RWPE1 (cell line): ENCODE results near the gene CASK.
"Not testable (repeated sequence)": the region's sequence is repeated elsewhere in the genome, so short reads cannot be mapped to it uniquely, and the experiment has no call there.

Experiments
- CTCF ChIA-PET: fragments of 350-600 bp; sonication (Branson Sonifier 250); formaldehyde crosslinking; extraction: SDS; loops from one replicate; lab custom pipeline; 2021; lab: Yijun Ruan, JAX
- POLR2A ChIA-PET: fragments of 400-600 bp; formaldehyde crosslinking; extraction: SDS; loops from one replicate; lab custom pipeline; 2020; ENCODE audit warnings: antibody characterized with exemption; ENCODE audit not compliant: low non-redundant PET; lab: Yijun Ruan, JAX
- DNase-seq: peaks from one replicate; pipeline ENCODE4 v3.0.0; 2012; ENCODE audit warnings: low spot score
- H3K27ac ChIP-seq: fragments of 450-650 bp; 2 replicates; pipeline ENCODE4 v1.5.1; 2017
- CTCF ChIP-seq: fragments of 450-650 bp; conservative IDR thresholded peaks from 2 replicates; pipeline ENCODE4 v1.5.1; 2017; ENCODE audit warnings: low read depth, mild to moderate bottlenecking

Gene CASK

GRCh38 chrX:41515376-41515775 is 408.0 kb downstream of the CASK start:
- no peak for TF ChIP-seq CTCF
- POLR2A ChIA-PET: no interaction called here
- CTCF ChIA-PET: no interaction called here

DNA sequence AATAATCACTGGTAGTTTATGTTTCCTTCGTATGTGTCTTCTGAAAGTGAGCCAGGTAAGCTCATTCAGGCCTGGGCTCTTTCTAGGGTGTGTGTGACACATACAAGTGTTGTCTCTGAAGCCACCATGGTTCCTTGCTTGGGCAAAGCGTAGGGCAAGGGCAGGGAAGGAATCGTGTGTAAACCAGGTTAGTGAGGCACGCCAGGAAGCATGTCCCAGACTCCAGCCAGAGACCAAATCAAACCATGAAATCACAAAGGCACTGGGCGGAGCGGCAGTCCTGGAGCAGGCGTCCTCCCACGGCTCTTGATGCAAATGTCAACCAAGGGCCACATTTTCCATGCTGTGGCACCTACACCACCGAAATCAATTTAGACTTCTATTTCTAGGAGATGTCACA is 409.2 kb downstream of the CASK start:
- ChIA-PET CTCF (no interaction called here), POLR2A (no interaction called here)
- no peak overlapping the region for H3K27ac ChIP-seq
- TF ChIP-seq CTCF: no peak
- no peak for DNase-seq

More at GRCh38 chrX:41515376-41515775, 408.0 kb downstream of the CASK start:
- no peak overlapping the region for H3K27ac ChIP-seq
- no peak for DNase-seq

GRCh38 chrX:41512853-41513252 is 410.5 kb downstream of the CASK start:
- CTCF ChIA-PET, POLR2A ChIA-PET, H3K27ac ChIP-seq, DNase-seq: not testable (repeated sequence)

- DNase-seq: no peak
- no peak for TF ChIP-seq CTCF
- no peak overlapping the region for H3K27ac ChIP-seq
- ChIA-PET CTCF (no interaction called here), POLR2A (no interaction called here)
Measured at GRCh38 chrX:41512394-41512793, 411.0 kb downstream of the CASK start.

DNA sequence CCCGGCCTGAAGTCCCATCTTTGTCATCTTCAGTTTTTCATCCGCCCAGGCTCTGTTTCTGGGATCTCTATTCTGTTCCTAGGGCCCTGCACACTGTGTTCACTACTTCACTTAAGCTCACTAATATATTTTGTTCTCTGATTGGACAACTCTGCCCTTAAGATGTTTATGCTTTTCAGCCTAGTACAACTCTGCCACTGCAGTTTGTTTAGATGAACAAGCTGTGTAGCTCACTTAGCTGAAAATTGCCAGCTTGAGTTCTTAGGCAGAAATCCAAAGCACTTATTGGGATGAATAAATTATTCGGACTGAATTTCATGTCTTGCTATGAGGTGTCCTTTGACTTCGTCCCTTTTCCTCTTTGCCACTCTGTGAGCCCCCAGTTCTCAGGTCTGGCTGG is 415.4 kb downstream of the CASK start:
- TF ChIP-seq CTCF: no peak
- ChIA-PET CTCF (no interaction called here), POLR2A (no interaction called here)
- DNase-seq: no peak
- H3K27ac ChIP-seq: no peak overlapping the region

GRCh38 chrX:41502004-41502403 is 421.4 kb downstream of the CASK start:
- no peak for TF ChIP-seq CTCF
- CTCF ChIA-PET: no interaction called here
- POLR2A ChIA-PET: no interaction called here
- no peak overlapping the region for H3K27ac ChIP-seq
- no peak for DNase-seq

- ChIA-PET CTCF (no interaction called here), POLR2A (no interaction called here)
- TF ChIP-seq CTCF: no peak
- no peak for DNase-seq
- H3K27ac ChIP-seq: no peak overlapping the region
Measured at GRCh38 chrX:41499984-41500383, 423.4 kb downstream of the CASK start.
